Esophagus muscularis mucosa (tissue), 3 donors: Measurements from ENCODE around the gene PTPRN2.

Experiments
- CTCF ChIP-seq, 3 experiments: fragments of 200-600 bp in 2 of 3; fragments of 450-650 bp in 1 of 3; sonication (generic) in 2 of 3; IDR thresholded peaks; one replicate each; pipeline ENCODE4 v1.5.1; 2017 to 2019; ENCODE audit warnings: antibody characterized with exemption in 3 of 3, mild to moderate bottlenecking in 2 of 3, moderate library complexity in 1 of 3
- POLR2AphosphoS5 ChIP-seq, 2 donors: sonication (generic); formaldehyde crosslinking; IDR thresholded peaks; one replicate each; pipeline ENCODE4 v1.6.1; 2017; ENCODE audit warnings: antibody characterized with exemption in 2 of 2

GRCh38 chr7:158117341-158118222 is 470.0 kb downstream of the PTPRN2 start:
- TF ChIP-seq CTCF (IDR thresholded peaks at IDR 0.05) (no peak), POLR2AphosphoS5 (IDR thresholded peaks at IDR 0.05) (no peak)
